Activated naive CD8-positive, alpha-beta T cell treated with anti-CD3 and anti-CD28 coated beads for 36 hours (primary cell): ENCODE results near the gene DDR1. TPM values are rescaled to one million over a fixed set of nuclear protein-coding genes. Genes with fewer than 3 reads are reported as not detected.
A peak's percentile ranks its signal among the peaks of the same experiment; 100 is the strongest.
"Not testable (repeated sequence)": the region's sequence is repeated elsewhere in the genome, so short reads cannot be mapped to it uniquely, and the experiment has no call there.

Experiments used
- DNase-seq: peaks from one replicate; pipeline ENCODE4 v3.0.0; 2021
- H3K27ac Mint-ChIP-seq: one replicate; pipeline ENCODE4 v1.8.0; 2022; ENCODE audit warnings: mild to moderate bottlenecking, moderate library complexity, mixed read lengths
- H3K27me3 Mint-ChIP-seq: one replicate; pipeline ENCODE4 v1.8.0; 2022; ENCODE audit warnings: mild to moderate bottlenecking, mixed read lengths
- H3K36me3 Mint-ChIP-seq: one replicate; pipeline ENCODE4 v1.8.0; 2021; ENCODE audit warnings: mild to moderate bottlenecking, mixed read lengths
- H3K4me1 Mint-ChIP-seq: one replicate; pipeline ENCODE4 v1.8.0; 2021; ENCODE audit warnings: mixed read lengths
- H3K4me3 Mint-ChIP-seq: one replicate; pipeline ENCODE4 v1.8.0; 2022; ENCODE audit warnings: mild to moderate bottlenecking, moderate library complexity, mixed read lengths
- H3K9me3 Mint-ChIP-seq: one replicate; pipeline ENCODE4 v1.8.0; 2022; ENCODE audit warnings: mixed read lengths
- total RNA-seq, 2 experiments: library from RNA; stranded (reverse); gene quantifications; one replicate each; pipeline ENCODE4 v1.2.3, GENCODE V29; 2021

The DDR1 gene
- total RNA-seq, 2 experiments from 2014 or later, result 12.0 to 13.7 TPM

DNA sequence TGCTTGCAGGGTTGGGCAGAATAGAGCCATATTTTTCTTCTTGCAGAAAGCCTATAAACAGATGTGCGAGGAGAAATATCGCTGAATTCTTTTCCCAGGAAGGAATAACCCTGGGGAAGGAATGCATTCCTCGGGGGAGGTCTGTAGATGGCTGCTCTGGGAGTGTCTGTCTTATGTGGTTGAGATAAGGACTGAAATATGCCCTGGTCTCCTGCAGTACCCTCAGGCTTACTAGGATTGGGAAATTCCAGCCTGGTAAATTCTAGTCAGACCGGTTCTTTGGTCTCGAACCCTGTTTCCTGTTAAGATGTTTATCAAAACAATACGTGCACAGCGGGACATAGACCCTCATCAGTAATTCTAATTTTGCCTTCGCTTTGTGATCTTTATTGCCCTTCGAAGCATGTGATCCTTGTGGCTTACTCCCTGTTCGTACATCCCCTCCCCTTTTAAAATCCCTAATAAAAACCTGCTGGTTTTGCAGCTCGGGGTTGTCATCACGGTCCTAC, 15.0 kb upstream of the DDR1 start:
- Mint-ChIP-seq H3K36me3 (peaks cover 38% of the 10 kb centered on the region), H3K4me1 (peaks cover 23% of the 10 kb centered on the region), H3K9me3 (peaks cover 35% of the 10 kb centered on the region)
- H3K27me3 Mint-ChIP-seq, DNase-seq, H3K27ac Mint-ChIP-seq, H3K4me3 Mint-ChIP-seq: not testable (repeated sequence)

DNA sequence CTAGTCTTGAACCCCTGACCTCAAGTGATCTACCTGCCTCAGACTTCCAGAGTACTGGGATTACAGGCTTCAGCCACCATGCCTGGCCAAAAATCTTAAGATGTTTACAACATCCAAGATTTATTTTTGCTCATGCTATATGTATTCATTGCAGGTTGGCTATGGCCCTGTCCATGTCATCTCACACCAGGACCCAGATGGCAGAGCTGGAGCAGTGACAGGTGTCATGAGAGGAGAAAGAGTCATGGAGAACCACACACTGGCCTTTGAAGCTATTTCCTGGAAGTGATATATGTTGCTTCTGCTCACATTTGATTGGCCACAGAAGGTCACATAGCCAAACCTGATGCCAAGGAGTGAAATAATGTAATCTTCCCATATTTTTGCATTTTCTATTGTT, 13.8 kb upstream of the DDR1 start:
- Mint-ChIP-seq H3K4me1 (peaks cover 30% of the 10 kb centered on the region), H3K27me3 (no peaks in the 10 kb centered on the region), H3K36me3 (peaks cover 43% of the 10 kb centered on the region), H3K4me3 (no peak overlapping the region), H3K9me3 (peaks cover 35% of the 10 kb centered on the region), H3K27ac (peak overlapping the region; percentile 91)
- no peak for DNase-seq

DNA sequence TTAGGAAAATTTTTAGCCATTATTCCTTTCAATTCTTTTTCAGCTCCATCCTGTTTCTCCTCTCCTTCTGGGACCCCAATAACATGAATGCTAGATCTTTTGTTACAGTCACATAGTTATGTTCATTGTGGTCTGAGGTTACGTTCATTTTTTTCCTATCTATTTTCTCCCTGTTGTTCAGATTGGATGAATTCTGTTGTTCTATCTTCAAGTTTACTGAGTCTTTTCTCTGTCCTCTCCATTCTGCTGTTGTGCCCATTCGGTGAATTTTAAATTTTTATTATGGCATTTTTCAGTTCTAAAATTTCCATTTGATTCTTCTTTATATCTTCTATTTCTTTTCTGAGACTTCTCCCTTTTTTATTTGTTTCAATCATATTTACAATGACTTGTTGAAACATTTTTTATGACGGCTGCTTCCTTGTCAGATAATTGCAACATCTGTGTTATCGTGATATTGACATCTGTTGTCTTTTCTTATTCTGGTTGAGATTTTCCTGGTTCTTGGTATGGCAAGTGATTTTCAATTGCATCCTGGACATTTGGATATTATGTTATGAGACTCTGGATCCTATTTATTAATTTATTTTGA, 12.6 kb upstream of the DDR1 start:
- peaks cover 44% of the 10 kb centered on the region for H3K36me3 Mint-ChIP-seq
- H3K9me3 Mint-ChIP-seq, result peaks cover 35% of the 10 kb centered on the region
- H3K4me3 Mint-ChIP-seq, result peak overlapping the region; percentile 19
- peaks cover 39% of the 10 kb centered on the region for H3K4me1 Mint-ChIP-seq
- H3K27ac Mint-ChIP-seq, result peak overlapping the region; percentile 91
- no peak for DNase-seq
- no peaks in the 10 kb centered on the region for H3K27me3 Mint-ChIP-seq

DNA sequence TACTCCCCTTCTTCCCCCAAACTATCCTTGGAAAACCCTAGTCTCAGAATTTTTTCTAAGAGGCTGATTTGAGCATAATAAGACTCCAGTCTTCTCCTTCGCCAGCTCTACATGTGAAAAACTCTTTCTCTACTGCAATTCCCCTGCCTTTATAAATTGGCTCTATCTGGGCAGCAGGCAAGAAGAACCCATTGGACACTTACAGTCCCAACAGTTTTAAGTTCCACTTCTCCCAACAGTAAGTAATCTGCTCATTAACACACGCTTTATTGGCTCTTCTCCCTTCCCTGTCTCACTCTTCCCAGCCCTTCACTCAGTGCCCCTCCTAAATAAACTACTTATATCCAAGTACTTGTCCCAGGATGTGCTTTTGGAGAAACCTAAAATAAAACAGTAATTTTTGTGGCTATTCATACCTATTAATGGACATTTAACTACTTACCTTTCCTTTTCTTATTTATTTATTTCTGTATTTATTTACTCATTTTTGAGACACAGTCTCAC, 11.1 kb upstream of the DDR1 start:
- Mint-ChIP-seq H3K9me3 (peaks cover 35% of the 10 kb centered on the region), H3K27me3 (no peaks in the 10 kb centered on the region), H3K4me1 (peaks cover 50% of the 10 kb centered on the region), H3K27ac (peak overlapping the region; percentile 66), H3K4me3 (no peak overlapping the region), H3K36me3 (peaks cover 44% of the 10 kb centered on the region)
- DNase-seq, result no peak

DNA sequence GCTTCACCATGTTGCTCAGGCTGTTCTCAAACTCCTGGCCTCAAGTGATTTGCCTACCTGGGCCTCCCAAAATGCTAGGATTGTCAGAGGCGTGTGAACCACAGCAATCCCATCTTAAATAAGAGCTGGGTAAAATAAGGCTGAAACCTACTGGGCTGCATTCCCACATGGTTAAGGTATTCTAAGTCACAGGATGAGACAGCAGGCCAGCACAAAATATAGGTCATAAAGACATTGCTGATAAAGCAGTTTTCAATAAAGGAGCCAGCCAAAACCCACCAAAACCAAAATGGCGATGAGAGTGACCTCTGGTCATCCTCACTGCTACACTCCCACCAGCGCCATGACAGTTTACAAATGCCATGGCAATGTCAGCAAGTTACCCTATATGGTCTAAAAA, 10.5 kb upstream of the DDR1 start:
- H3K4me1 Mint-ChIP-seq, result peaks cover 55% of the 10 kb centered on the region
- H3K27me3 Mint-ChIP-seq, H3K4me3 Mint-ChIP-seq, H3K27ac Mint-ChIP-seq, DNase-seq: not testable (repeated sequence)
- H3K9me3 Mint-ChIP-seq, result peaks cover 33% of the 10 kb centered on the region
- peaks cover 44% of the 10 kb centered on the region for H3K36me3 Mint-ChIP-seq

DNA sequence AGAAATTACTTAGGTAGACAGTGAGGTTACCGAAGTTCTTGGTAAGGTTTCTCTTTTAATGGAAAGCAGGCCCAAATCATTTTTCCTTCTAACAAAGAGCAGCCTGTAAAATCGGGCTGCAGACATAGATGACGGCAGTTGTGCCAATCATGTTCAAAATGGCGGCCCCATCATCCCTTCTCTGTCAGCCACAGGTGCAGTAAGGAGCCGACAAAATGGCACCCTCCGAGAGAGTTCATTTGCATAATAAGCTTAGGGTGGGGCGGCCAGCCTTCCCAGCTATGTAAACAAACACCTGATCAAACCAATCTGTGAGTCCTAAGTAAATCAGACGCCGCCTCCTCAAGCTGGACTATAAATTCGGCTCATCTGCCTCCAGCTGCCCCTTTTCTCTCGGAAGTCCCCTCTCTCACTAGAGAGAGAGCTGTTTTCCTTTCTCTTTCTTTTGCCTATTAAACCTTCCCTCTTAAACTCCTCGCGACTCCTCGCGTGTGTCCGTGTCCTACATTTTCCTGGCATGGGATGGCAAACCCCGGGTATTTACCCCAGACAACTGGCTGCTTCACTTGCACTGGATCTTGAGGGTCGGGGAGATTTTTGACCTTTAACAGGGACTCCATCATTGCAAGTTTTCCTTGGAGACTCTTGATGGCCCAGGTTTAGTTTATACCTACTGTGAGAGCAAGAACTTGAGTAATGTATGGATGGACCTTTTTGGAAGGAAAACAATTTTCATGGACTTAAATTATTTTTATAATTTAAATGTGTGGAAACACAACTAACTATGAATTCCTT, 8.9 kb upstream of the DDR1 start:
- peaks cover 55% of the 10 kb centered on the region for H3K4me1 Mint-ChIP-seq
- H3K9me3 Mint-ChIP-seq, result peaks cover 24% of the 10 kb centered on the region
- H3K4me3 Mint-ChIP-seq, result no peak overlapping the region
- H3K27ac Mint-ChIP-seq, result peak overlapping the region; percentile 48
- no peaks in the 10 kb centered on the region for H3K27me3 Mint-ChIP-seq
- peaks cover 31% of the 10 kb centered on the region for H3K36me3 Mint-ChIP-seq
- DNase-seq, result no peak

DNA sequence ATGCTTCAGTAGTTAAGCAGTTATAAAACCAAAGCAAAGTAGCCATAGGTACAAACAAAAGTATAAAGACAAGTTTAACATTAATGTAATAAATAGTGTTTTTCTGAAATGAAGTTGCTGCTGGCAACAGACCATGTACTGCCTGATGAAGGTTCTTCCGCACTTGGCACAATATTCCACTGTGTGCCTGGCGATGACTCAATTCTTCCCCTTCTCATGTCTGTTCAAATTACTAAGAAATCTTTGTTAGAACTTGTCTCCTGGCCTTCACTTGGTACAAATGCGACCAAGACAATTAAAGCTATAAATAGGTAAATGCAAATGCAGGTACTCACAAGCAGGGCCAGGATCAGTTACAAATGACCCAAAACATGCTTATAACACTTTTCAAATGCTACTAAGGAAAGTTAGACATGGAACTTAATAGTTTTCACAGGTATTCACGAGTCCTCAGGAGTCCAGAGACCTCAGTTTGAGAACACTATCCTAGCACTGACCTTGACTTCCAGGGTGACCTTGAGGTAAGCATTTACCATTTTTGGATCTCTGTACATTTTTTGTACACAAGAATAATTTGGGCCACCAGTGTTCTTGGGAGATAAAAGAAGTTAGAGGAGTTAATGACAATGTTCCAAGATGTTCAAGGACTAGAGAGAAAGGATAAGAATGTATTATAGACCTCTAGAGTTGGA, 8.1 kb upstream of the DDR1 start:
- peaks cover 48% of the 10 kb centered on the region for H3K4me1 Mint-ChIP-seq
- no peak overlapping the region for H3K4me3 Mint-ChIP-seq
- H3K36me3 Mint-ChIP-seq, result peaks cover 25% of the 10 kb centered on the region
- H3K27me3 Mint-ChIP-seq, result no peaks in the 10 kb centered on the region
- H3K9me3 Mint-ChIP-seq, result peaks cover 19% of the 10 kb centered on the region
- H3K27ac Mint-ChIP-seq, result peak overlapping the region; percentile 79
- no peak for DNase-seq

DNA sequence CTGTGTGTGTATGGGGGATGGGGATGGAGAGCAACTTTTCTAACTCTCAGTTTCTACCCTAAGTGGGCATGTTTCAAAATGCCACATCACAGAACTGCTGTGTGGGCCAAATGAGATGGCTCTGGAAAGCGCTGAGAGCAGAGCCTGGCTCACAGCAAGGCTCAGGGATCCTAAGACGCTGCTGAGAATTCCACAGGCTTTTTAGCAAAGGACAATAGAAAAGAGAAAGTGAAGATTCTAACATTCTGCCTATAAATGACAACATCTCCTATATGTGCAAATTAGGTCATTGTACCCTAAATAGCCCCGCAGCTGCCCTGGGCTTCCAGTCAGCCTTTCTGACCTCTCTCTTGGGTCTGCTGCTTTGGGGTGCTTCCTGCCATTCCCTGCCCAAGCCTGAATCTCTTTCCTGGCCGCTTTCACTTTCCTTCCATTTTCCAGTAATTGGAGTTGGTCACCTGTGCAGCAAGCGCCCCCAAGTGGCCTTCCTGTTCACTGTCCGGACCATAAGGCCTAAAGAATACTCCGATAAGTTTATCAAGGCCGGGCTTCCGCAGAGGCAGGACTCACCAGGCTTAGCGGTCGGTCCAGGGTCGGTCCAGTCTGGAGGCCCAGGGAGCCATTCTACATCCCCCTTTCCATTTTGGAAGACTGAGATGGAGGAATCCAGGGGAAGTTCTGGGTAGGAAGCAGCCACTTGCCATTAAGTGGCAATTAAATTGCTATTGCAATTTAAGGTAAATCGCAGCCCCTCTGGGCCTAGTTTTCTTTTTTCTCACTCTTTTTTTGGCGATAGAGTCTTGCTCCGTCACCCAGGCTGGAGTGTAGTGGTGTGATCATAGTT, 6.7 kb upstream of the DDR1 start:
- Mint-ChIP-seq H3K4me3 (peak overlapping the region; percentile 67), H3K36me3 (peaks cover 10% of the 10 kb centered on the region), H3K9me3 (peaks cover 5% of the 10 kb centered on the region), H3K27me3 (no peaks in the 10 kb centered on the region), H3K27ac (peak overlapping the region; percentile 92), H3K4me1 (peaks cover 37% of the 10 kb centered on the region)
- DNase-seq, result peak; percentile 68

DNA sequence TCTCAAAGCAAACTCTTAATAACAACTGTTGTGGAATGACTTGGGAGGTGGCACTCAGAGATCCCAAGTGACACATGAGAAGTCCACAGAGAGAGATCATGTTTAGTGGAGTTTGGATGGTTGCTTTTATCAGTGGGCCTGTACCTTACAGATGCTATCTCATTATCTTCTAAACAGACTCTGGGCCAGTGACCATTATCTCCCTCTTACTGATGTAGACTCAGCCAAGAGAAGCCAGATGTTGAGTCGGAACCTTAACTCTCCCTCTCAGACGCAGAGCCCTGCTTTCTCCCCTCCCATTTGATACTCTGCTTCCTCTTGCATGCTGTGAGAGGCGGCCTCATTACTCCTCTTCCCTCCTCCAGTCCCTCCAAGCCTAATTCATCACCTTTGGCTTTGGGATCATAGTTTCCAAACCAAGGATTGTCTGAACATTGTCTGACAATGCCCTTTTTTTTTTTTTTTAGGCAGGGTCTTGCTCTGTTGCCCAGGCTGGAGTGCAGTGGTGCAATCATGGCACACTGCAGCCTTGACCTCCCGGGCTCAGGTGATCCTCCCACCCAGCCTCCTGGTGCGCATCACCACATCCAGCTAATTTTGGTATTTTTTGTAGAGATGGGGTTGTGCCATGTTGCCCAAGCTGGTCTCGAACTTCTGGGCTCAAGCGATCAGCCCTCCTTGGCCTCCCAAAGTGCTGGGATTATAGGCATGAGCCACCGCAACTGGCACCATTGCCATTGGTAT, 4.5 kb upstream of the DDR1 start:
- Mint-ChIP-seq H3K4me3 (no peak overlapping the region), H3K36me3 (peaks cover 5% of the 10 kb centered on the region), H3K27me3 (no peaks in the 10 kb centered on the region), H3K9me3 (no peaks in the 10 kb centered on the region), H3K4me1 (peaks cover 44% of the 10 kb centered on the region), H3K27ac (peak overlapping the region; percentile 31)
- no peak for DNase-seq

DNA sequence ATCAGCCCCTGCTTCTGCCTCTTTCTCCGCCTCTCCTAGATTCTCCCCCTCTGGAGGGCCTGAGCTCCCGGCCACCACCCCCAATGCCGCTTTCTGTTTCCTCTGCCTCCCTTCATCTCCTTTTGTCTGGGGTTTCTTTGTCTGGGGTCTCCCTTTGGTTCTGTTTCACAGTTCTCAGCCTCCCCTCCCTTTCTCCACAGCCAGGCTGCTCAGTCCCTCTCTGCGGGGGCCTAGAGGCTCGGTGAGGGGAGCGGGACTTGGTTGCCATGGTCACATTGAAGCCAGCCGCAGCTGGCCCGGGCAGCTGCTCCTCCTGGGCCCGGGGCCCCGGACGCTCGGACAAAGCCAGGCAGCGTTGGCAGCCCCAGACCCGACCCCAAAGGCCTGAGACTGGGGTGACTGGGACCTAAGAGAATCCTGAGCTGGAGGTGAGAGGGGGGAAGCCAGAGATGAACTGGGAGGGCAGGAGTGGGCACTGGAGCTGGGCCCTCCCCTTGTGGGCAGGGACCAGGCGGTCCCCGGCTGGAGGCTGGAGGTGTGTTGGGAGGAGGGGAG, 3.5 kb upstream of the DDR1 start:
- H3K9me3 Mint-ChIP-seq, result no peaks in the 10 kb centered on the region
- DNase-seq, result no peak
- H3K36me3 Mint-ChIP-seq, result no peaks in the 10 kb centered on the region
- H3K27ac Mint-ChIP-seq, result no peak overlapping the region
- H3K4me1 Mint-ChIP-seq, result peaks cover 45% of the 10 kb centered on the region
- no peaks in the 10 kb centered on the region for H3K27me3 Mint-ChIP-seq
- no peak overlapping the region for H3K4me3 Mint-ChIP-seq

DNA sequence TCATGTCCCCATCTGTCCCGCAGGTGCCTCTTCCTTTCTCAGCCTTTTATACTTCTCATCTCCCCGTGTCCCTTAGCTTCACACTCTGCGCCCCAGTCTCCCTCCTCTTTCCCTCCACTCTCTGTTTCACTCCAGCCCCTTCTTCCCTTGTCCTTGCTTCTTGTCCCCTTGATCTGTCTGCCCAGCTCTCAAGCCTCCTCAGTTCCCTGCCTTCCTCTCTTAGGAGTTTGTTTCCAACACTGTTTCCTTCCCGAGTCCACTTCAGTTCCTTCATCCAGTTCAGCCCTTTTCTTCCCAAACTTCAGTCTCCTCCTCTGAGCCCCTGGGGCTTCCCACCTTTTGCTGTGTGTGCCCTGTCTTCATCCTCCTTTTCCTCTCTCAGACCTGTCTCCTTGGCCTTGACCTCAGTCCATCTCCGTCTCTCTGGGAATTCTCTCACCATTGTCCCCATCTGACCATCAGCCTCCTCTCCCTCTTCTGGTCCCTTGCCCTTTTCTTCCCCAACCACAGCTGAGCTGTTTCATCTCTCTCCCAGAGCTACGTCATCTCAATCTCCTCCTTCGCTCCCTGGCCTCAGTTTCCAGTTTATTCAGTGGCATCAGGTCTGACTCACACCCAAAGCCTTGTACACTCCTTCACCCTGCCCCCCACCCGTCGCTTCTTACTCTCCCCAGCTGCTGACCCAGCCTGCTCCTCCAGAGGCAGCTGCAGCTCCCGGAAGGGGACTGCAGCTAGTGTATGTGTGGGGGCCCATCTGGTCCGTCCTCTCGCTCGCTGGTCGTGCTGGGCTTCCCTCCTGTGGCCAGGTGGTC, 2.7 kb upstream of the DDR1 start:
- Mint-ChIP-seq H3K4me3 (no peak overlapping the region), H3K4me1 (peaks cover 47% of the 10 kb centered on the region)
- no peak for DNase-seq

DNA sequence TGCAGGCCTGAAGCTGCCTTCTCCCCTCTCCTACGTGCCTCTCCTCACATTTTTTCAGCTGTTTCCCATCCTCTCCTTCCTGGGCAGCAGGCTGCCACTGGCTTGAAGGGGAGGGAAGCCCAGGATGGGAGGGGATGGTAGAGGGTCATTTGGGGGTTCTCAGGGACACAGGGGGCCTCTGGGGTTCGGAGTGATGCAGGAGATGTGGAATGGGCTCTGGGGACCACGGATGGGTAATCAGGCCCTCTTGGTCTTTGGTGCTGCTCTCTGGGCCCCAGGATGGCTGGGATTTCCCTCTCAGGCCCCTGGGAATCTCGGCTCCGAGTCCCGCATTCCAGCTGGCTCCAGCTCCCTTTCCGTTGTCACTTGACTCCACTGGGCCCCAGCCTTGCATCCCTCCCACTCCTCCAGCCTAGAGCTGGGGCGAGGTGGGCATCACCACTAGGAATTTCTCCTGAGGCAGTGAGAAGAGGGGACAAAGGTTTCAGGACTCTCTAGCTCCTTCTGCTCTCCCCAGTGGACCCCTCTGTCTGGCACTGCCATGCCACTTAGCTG, 2.0 kb upstream of the DDR1 start:
- Mint-ChIP-seq H3K9me3 (no peaks in the 10 kb centered on the region), H3K27ac (no peak overlapping the region), H3K27me3 (no peaks in the 10 kb centered on the region), H3K36me3 (no peaks in the 10 kb centered on the region), H3K4me1 (peaks cover 47% of the 10 kb centered on the region), H3K4me3 (no peak overlapping the region)
- DNase-seq, result no peak

More for the DNA sequence above, 2.7 kb upstream of the DDR1 start:
- Mint-ChIP-seq H3K9me3 (no peaks in the 10 kb centered on the region), H3K27me3 (no peaks in the 10 kb centered on the region), H3K36me3 (no peaks in the 10 kb centered on the region), H3K27ac (no peak overlapping the region)
